Esophagus muscularis mucosa (tissue), 3 donors: Measurements from ENCODE around the gene SFXN1.
"Not testable (repeated sequence)": the region's sequence is repeated elsewhere in the genome, so short reads cannot be mapped to it uniquely, and the experiment has no call there.

Experiments used
- CTCF ChIP-seq, 3 experiments: fragments of 200-600 bp in 2 of 3; fragments of 450-650 bp in 1 of 3; sonication (generic) in 2 of 3; IDR thresholded peaks; one replicate each; pipeline ENCODE4 v1.5.1; 2017 to 2019; ENCODE audit warnings: antibody characterized with exemption in 3 of 3, mild to moderate bottlenecking in 2 of 3, moderate library complexity in 1 of 3
- EP300 ChIP-seq: sonication (generic); formaldehyde crosslinking; IDR thresholded peaks from one replicate; pipeline ENCODE4 v1.6.1; 2017; ENCODE audit warnings: antibody characterized with exemption

- not testable (repeated sequence) for TF ChIP-seq EP300; CTCF (IDR thresholded peaks at IDR 0.05)
Observed at GRCh38 chr5:175507671-175508070, 29.3 kb downstream of the SFXN1 start.
